DMS153 treated with DMSO at 0.1 percent for 48 hours (cell line): Measurements from ENCODE around the gene RAB11A.

Experiments used
- DNase-seq: peaks from one replicate; lab custom pipeline; 2025; ENCODE audit not compliant: unreplicated experiment; lab: John Stamatoyannopoulos, UW

The RAB11A gene

GRCh38 chr15:65935391-65935790, 66.1 kb downstream of the RAB11A start:
- DNase-seq: no peak

DNA sequence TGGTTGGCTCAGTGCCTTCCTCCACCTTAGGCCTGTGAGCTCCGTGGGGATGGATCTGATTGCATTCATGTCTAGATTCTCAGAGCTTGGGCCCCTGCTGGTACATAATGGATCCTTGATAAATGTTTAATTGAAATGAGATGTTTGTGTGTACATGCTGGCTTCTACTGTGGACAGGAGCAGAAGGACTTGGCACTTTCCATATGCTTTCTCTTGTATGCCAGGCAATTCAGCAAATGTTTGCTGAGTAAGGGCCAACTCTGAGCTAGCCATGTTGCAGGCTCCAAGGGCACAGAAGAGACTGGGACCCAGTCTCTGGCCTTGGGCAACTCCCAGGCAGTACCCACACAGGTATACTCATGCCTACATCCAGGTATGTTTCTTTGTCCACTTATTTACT, 67.0 kb downstream of the RAB11A start:
- DNase-seq: no peak

DNA sequence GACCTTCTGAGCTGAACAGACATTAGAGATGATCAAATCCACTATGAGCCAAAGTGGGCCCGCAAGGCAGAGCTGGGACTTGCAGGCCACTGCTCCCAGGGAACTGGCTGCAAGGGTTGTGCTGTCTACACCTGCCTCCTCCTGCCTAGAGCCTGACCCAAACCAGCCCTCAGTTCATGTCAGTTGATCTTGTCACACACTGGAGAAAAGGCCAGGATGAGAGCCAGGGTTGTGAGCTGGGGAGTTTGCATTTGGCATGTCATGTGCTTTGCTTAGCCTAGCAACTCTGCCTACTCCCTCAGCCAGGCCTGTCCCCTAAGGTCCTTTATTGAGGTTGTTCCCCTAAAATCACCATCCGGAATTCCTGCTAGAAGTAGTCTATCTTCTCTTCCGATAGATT, 67.8 kb downstream of the RAB11A start:
- no peak for DNase-seq

- DNase-seq: no peak
Measured at GRCh38 chr15:65937476-65937875, 68.2 kb downstream of the RAB11A start.

DNA sequence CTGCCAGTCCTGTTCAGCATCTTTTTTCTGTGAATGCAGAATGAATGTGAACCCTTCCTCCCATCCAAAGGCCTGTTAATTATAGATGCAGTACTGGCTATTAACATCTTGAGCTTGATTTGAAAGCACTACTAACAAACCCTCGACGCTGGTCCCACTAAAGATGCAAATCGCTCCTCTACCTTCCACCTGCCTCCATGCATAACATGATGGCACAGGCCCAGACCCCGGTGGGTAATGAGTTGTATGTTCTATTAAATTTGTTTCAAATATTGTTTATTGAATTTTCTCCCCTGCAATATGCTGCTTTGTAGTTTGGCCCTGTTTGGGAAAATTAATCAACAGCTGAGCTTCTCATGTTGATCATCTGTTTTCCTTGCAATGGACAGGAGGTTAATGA, 69.3 kb downstream of the RAB11A start:
- no peak for DNase-seq

DNA sequence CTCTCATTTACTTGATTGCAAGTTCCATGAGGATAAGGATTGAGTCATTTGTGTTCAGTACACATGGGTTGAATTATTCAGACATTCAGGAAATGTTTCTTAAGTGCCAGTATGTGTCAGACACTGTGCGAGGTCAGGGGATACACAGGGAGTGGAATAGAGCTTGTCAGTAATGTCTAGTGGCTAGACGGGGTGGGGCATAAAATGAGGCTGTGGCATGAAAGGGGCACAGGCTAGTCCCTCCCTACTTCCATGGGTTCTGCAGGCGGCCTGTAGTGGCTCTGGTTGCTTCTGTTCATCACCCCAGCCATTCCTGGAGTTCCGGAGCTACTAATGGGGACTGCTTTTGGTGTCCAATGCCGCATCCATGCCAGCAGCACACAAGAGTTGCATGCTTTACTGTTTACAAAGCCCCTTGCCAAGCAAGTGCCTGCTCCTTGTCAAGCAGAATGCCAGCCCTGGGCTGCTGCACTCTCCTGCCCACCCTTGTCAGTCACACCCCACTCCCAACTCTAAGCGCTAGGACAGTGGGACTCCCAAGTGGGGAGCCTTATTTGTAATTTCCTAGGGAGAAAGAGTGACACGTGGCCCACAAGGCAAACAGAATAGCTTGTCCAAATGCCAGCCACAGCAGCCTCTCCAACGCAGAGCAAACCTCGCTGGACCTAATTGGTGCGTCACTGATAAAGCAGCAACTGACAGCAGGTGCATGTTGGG, 70.8 kb downstream of the RAB11A start:
- no peak for DNase-seq

DNA sequence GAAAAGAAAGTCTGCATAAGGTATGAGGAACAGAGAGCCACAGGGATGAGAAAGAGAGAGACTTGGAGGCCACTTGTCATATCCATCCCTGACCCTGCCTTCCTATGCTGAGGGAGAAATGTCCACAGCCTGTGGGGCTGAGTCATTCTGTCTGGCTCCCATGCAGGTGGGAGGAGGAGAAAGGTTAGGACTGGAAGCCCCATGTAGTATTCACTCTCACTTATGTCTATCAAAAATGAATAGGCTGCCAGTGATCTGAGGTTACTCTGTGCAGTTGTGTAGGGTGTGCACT, 71.3 kb downstream of the RAB11A start:
- DNase-seq: no peak
